ENCODE measurements around the gene TACC3. TPM values are rescaled to one million over a fixed set of nuclear protein-coding genes. Genes with fewer than 3 reads are reported as not detected.
A peak's percentile ranks its signal among the peaks of the same experiment; 100 is the strongest.

TACC3 gene
- polyA plus RNA-seq, 5 donors, result 38.7 to 66.4 (median 48.5) TPM

- no peak for DNase-seq
Measured at GRCh38 chr4:1743551-1743950, 22.2 kb downstream of the TACC3 start.

- no peak for DNase-seq
Measured at GRCh38 chr4:1743975-1744374, 22.7 kb downstream of the TACC3 start.

- DNase-seq, result no peak
Measured at GRCh38 chr4:1744552-1744951, 23.2 kb downstream of the TACC3 start.

GRCh38 chr4:1745165-1745564 lies 23.8 kb downstream of the TACC3 start:
- DNase-seq, result no peak

- no peak for DNase-seq
Measured at GRCh38 chr4:1745697-1746096, 24.4 kb downstream of the TACC3 start.

GRCh38 chr4:1746265-1746691 lies 25.0 kb downstream of the TACC3 start:
- no peak for DNase-seq

- no peak for DNase-seq
Measured at GRCh38 chr4:1746919-1747602, 25.7 kb downstream of the TACC3 start.

- no peak for DNase-seq
Measured at GRCh38 chr4:1747603-1747967, 26.3 kb downstream of the TACC3 start.

GRCh38 chr4:1748465-1748995 lies 27.2 kb downstream of the TACC3 start:
- peak in 1 of 2 donors; percentile 72 for DNase-seq

GRCh38 chr4:1749370-1749769 lies 28.0 kb downstream of the TACC3 start:
- no peak for DNase-seq

- no peak for DNase-seq
Measured at GRCh38 chr4:1749826-1750225, 28.5 kb downstream of the TACC3 start.

GRCh38 chr4:1750381-1751154 lies 29.2 kb downstream of the TACC3 start:
- DNase-seq, result no peak

GRCh38 chr4:1751155-1751918 lies 30.0 kb downstream of the TACC3 start:
- no peak for DNase-seq

- no peak for DNase-seq
Measured at GRCh38 chr4:1751919-1752283, 30.6 kb downstream of the TACC3 start.

GRCh38 chr4:1752284-1753041 lies 31.1 kb downstream of the TACC3 start:
- DNase-seq, result no peak

- DNase-seq, result no peak
Measured at GRCh38 chr4:1753294-1753696, 32.0 kb downstream of the TACC3 start.

GRCh38 chr4:1753697-1754311 lies 32.5 kb downstream of the TACC3 start:
- no peak for DNase-seq

- DNase-seq, result no peak
Measured at GRCh38 chr4:1754336-1754735, 33.0 kb downstream of the TACC3 start.

- DNase-seq, result no peak
Measured at GRCh38 chr4:1755297-1755696, 34.0 kb downstream of the TACC3 start.

- DNase-seq, result no peak
Measured at GRCh38 chr4:1756079-1756478, 34.8 kb downstream of the TACC3 start.

Measured in right lung (tissue), 5 donors.